ENCODE data around the gene AUNIP. TPM values are rescaled to one million over a fixed set of nuclear protein-coding genes. Genes with fewer than 3 reads are reported as not detected.

The AUNIP gene
- polyA plus RNA-seq, 1 of the 3 experiments (the other 2 are of a cell fraction): 1.9 TPM

- TF ChIP-seq IRF3 (IDR thresholded peaks at IDR 0.05; ENCODE audit: low read depth, low read length): no peak
- no peak for TF ChIP-seq ZBTB33 (IDR thresholded peaks at IDR 0.05; ENCODE audit: borderline replicate concordance, low read depth)
- no peak for TF ChIP-seq RCOR1 (IDR thresholded peaks at IDR 0.05; ENCODE audit: low read length)
- TF ChIP-seq YY1 (IDR thresholded peaks at IDR 0.05; ENCODE audit: low read depth): no peak
- TF ChIP-seq FOXJ3 (CRISPR knock-in tag; IDR thresholded peaks at IDR 0.05): no peak
Measured at GRCh38 chr1:25872713-25873112, 13.5 kb upstream of the AUNIP start (continued).

- Histone ChIP-seq H3K27me3 (ENCODE audit: insufficient read depth) (no peaks in the 10 kb centered on the region), H3K36me3 (replicated peaks in 1 of 2; ENCODE audit: control insufficient read depth in 1 of 2, insufficient read depth in 2 of 2, low read length in 1 of 2) (no peaks in the 10 kb centered on the region), H3K79me2 (ENCODE audit: insufficient read depth) (peaks cover 13% of the 10 kb centered on the region), H2AFZ (ENCODE audit: low read depth) (no peak overlapping the region), H3K27ac (ENCODE audit: low read depth in 2 of 2, low read length in 1 of 2) (no peak overlapping the region), H3K9ac (no peak overlapping the region), H3K9me3 (no peaks in the 10 kb centered on the region), H4K20me1 (ENCODE audit: insufficient read depth) (no peaks in the 10 kb centered on the region), H3K9me2 (no peaks in the 10 kb centered on the region), H3F3A (replicated peaks; ENCODE audit: insufficient read depth) (peaks cover 12% of the 10 kb centered on the region), H3K4me1 (ENCODE audit: control insufficient read depth in 1 of 2, insufficient read depth in 2 of 2, low read depth in 1 of 2, low read length in 1 of 2) (peaks cover 0 to 14% of the 10 kb centered on the region in 2 experiments; a peak in 1 of 4 replicates), H3K4me3 (ENCODE audit: low read depth in 2 of 2, low read length in 1 of 2) (no peak overlapping the region), H3K4me2 (no peak overlapping the region)
- DNase-seq: no peak
- WGBS (ENCODE audit: low lambda C conversion rate): 78% methylated on average over 9 of the region's 9 CpGs
- ChIA-PET CTCF (no interaction called here), POLR2A (interaction anchor here (0.6 kb wide), 1 partner anchor 669 kb away, joined by 4 read pairs; no protein-coding TSS in a partner anchor)
- no peak for TF ChIP-seq NRF1 (IDR thresholded peaks at IDR 0.05; ENCODE audit: low read depth, low read length)
- no peak for TF ChIP-seq SIN3A (IDR thresholded peaks at IDR 0.05; ENCODE audit: borderline replicate concordance, low read depth, low read length)
- TF ChIP-seq CTCF (IDR thresholded peaks at IDR 0.05): no peak
- no peak for TF ChIP-seq FOXJ3 (CRISPR knock-in tag; IDR thresholded peaks at IDR 0.05)
- TF ChIP-seq PBX3 (IDR thresholded peaks at IDR 0.05): no peak
- TF ChIP-seq ZBTB33 (IDR thresholded peaks at IDR 0.05; ENCODE audit: borderline replicate concordance, low read depth): no peak
- no peak for TF ChIP-seq RAD21 (IDR thresholded peaks at IDR 0.05; ENCODE audit: low read length)
- TF ChIP-seq RCOR1 (IDR thresholded peaks at IDR 0.05; ENCODE audit: low read length): no peak
- TF ChIP-seq TEAD4 (IDR thresholded peaks at IDR 0.05; ENCODE audit: borderline replicate concordance, insufficient read depth): no peak
- no peak for TF ChIP-seq POLR2AphosphoS5 (IDR thresholded peaks at IDR 0.05; ENCODE audit: low read depth, low read length)
- TF ChIP-seq JUND (IDR thresholded peaks at IDR 0.05): no peak
- TF ChIP-seq YY1 (IDR thresholded peaks at IDR 0.05; ENCODE audit: low read depth): no peak
- no peak for TF ChIP-seq GATA2 (CRISPR knock-in tag; IDR thresholded peaks at IDR 0.05)
- no peak for TF ChIP-seq EZH2phosphoT487 (IDR thresholded peaks at IDR 0.05; ENCODE audit: borderline replicate concordance, low read depth)
- TF ChIP-seq CHD2 (IDR thresholded peaks at IDR 0.05; ENCODE audit: low read length, partially characterized antibody): no peak
- TF ChIP-seq REST (IDR thresholded peaks at IDR 0.05; ENCODE audit: low read depth, low read length): no peak
Measured at GRCh38 chr1:25871704-25872494, 12.6 kb upstream of the AUNIP start.
